Large intestine (tissue), 3 donors: ENCODE results near the gene TRIM24. TPM values are rescaled to one million over a fixed set of nuclear protein-coding genes. Genes with fewer than 3 reads are reported as not detected.
"Not testable (repeated sequence)": the region's sequence is repeated elsewhere in the genome, so short reads cannot be mapped to it uniquely, and the experiment has no call there.

ENCODE experiments used
- DNase-seq, 2 donors: peaks; one replicate each; pipeline versions ENCODE4 v3.0.0 to v3.0.0-alpha.2; 2013
- H3K27ac ChIP-seq: one replicate; pipeline ENCODE4 v1.5.1; 2013; ENCODE audit warnings: low read length
- H3K27me3 ChIP-seq: 2 replicates; pipeline ENCODE4 v1.6.1; 2013; ENCODE audit warnings: low read length; ENCODE audit not compliant: control insufficient read depth, insufficient read depth
- H3K36me3 ChIP-seq: 2 replicates; pipeline ENCODE4 v1.6.1; 2013; ENCODE audit warnings: low read length; ENCODE audit not compliant: control insufficient read depth, insufficient read depth
- H3K4me1 ChIP-seq: one replicate; pipeline ENCODE4 v1.6.1; 2013; ENCODE audit warnings: low read length; ENCODE audit not compliant: control insufficient read depth, insufficient read depth
- H3K4me3 ChIP-seq: one replicate; pipeline ENCODE4 v1.5.1; 2013; ENCODE audit warnings: low read length
- H3K9me3 ChIP-seq: one replicate; pipeline ENCODE4 v1.6.1; 2013; ENCODE audit warnings: mild to moderate bottlenecking, low read depth, low read length, moderate library complexity; ENCODE audit not compliant: control insufficient read depth
- WGBS: methylation state at CpG from one replicate; pipeline ENCODE4 v1.1.5; 2013; ENCODE audit warnings: low lambda C conversion rate; ENCODE audit not compliant: insufficient coverage; 5-methylcytosine and 5-hydroxymethylcytosine counted together
- polyA plus RNA-seq: library from polyadenylated mRNA; unstranded; fragments of 120-200 nt; gene quantifications from one replicate; pipeline ENCODE4 v1.2.1, GENCODE V29; 2013

TRIM24 gene
- polyA plus RNA-seq, 1 donor: 35.8 TPM

- peaks cover 8% of the 10 kb centered on the region for H3K36me3 ChIP-seq
- H3K27ac ChIP-seq: peak overlapping the region; percentile 44
- no peaks in the 10 kb centered on the region for H3K27me3 ChIP-seq
- H3K4me3 ChIP-seq: peak overlapping the region; percentile 47
- WGBS: 27% methylated on average over 3 of the region's 31 CpGs
- peaks cover 11% of the 10 kb centered on the region for H3K9me3 ChIP-seq
- H3K4me1 ChIP-seq: no peaks in the 10 kb centered on the region
- DNase-seq: peak; percentile 98 to 99
Measured at GRCh38 chr7:138459413-138460175, 465 bp upstream of the TRIM24 start.

GRCh38 chr7:138460649-138461607 is 869 bp downstream of the TRIM24 start:
- H3K27ac ChIP-seq: peak overlapping the region; percentile 97
- peak overlapping the region; percentile 85 for H3K4me3 ChIP-seq
- H3K4me1 ChIP-seq: no peaks in the 10 kb centered on the region
- H3K36me3 ChIP-seq: peaks cover 8% of the 10 kb centered on the region
- DNase-seq: peak; percentile 53 to 76
- H3K9me3 ChIP-seq: peaks cover 11% of the 10 kb centered on the region
- no peaks in the 10 kb centered on the region for H3K27me3 ChIP-seq
- WGBS: 20% methylated on average over 1 of the region's 84 CpGs

GRCh38 chr7:138463291-138463618 is 3.2 kb downstream of the TRIM24 start:
- H3K36me3 ChIP-seq, H3K27ac ChIP-seq, DNase-seq, H3K4me3 ChIP-seq, H3K27me3 ChIP-seq, H3K4me1 ChIP-seq: not testable (repeated sequence)
- WGBS: no CpG with 5 or more reads among the region's 6 CpGs
- H3K9me3 ChIP-seq: peaks cover 14% of the 10 kb centered on the region

- WGBS: no CpG with 5 or more reads among the region's 3 CpGs
- no peak for DNase-seq
- H3K27me3 ChIP-seq: no peaks in the 10 kb centered on the region
- no peak overlapping the region for H3K4me3 ChIP-seq
- H3K4me1 ChIP-seq: no peaks in the 10 kb centered on the region
- H3K9me3 ChIP-seq: peaks cover 14% of the 10 kb centered on the region
- H3K36me3 ChIP-seq: peaks cover 8% of the 10 kb centered on the region
- H3K27ac ChIP-seq: no peak overlapping the region
Measured at GRCh38 chr7:138465046-138465445, 5.0 kb downstream of the TRIM24 start.

GRCh38 chr7:138466069-138466756 is 6.2 kb downstream of the TRIM24 start:
- not testable (repeated sequence) for H3K4me3 ChIP-seq, H3K27ac ChIP-seq, H3K4me1 ChIP-seq, H3K36me3 ChIP-seq, DNase-seq, H3K27me3 ChIP-seq
- WGBS: no CpG with 5 or more reads among the region's 11 CpGs
- peaks cover 14% of the 10 kb centered on the region for H3K9me3 ChIP-seq

- Histone ChIP-seq H3K27ac (no peak overlapping the region), H3K36me3 (peaks cover 3% of the 10 kb centered on the region), H3K4me1 (peaks cover 5% of the 10 kb centered on the region), H3K9me3 (peaks cover 7% of the 10 kb centered on the region), H3K4me3 (no peak overlapping the region), H3K27me3 (no peaks in the 10 kb centered on the region)
- no peak for DNase-seq
- WGBS: 83% methylated on average over 3 of the region's 5 CpGs
Measured at GRCh38 chr7:138468244-138469123, 8.4 kb downstream of the TRIM24 start.

GRCh38 chr7:138470391-138471157 is 10.5 kb downstream of the TRIM24 start:
- Histone ChIP-seq H3K27ac (no peak overlapping the region), H3K4me3 (no peak overlapping the region), H3K9me3 (peaks cover 3% of the 10 kb centered on the region), H3K27me3 (no peaks in the 10 kb centered on the region), H3K36me3 (no peaks in the 10 kb centered on the region), H3K4me1 (peaks cover 5% of the 10 kb centered on the region)
- no peak for DNase-seq
- no CpG with 5 or more reads among the region's 5 CpGs for WGBS

GRCh38 chr7:138472292-138473079 is 12.4 kb downstream of the TRIM24 start:
- Histone ChIP-seq H3K36me3 (no peaks in the 10 kb centered on the region), H3K9me3 (no peaks in the 10 kb centered on the region), H3K4me3 (no peak overlapping the region), H3K4me1 (peaks cover 10% of the 10 kb centered on the region), H3K27ac (no peak overlapping the region), H3K27me3 (no peaks in the 10 kb centered on the region)
- DNase-seq: no peak
- no CpG with 5 or more reads among the region's 7 CpGs for WGBS

- no peak for DNase-seq
- no peak overlapping the region for H3K27ac ChIP-seq
- H3K36me3 ChIP-seq: peaks cover 2% of the 10 kb centered on the region
- no CpG with 5 or more reads among the region's 5 CpGs for WGBS
- no peaks in the 10 kb centered on the region for H3K9me3 ChIP-seq
- no peak overlapping the region for H3K4me3 ChIP-seq
- no peaks in the 10 kb centered on the region for H3K27me3 ChIP-seq
- peaks cover 21% of the 10 kb centered on the region for H3K4me1 ChIP-seq
Measured at GRCh38 chr7:138475377-138475776, 15.3 kb downstream of the TRIM24 start.
